HepG2 (cell line): ENCODE measurements around the gene TSHZ2. TPM values are rescaled to one million over a fixed set of nuclear protein-coding genes. Genes with fewer than 3 reads are reported as not detected.

ENCODE experiments used
- ATAC-seq: fragments of 200-7000 bp; cut with Tn5 transposase; 3 replicates; pipeline ENCODE4 v1.9.1; 2020; ENCODE audit warnings: mild to moderate bottlenecking, moderate library complexity
- BruUV-seq: library from RNA; stranded (reverse); fragments of 400-500 nt; replicated peaks from 2 replicates; lab custom pipeline; 2021; lab: Mats Ljungman, UMichigan
- CTCF ChIA-PET: fragments of 300-600 bp; formaldehyde crosslinking; extraction: SDS; loops from one replicate; lab custom pipeline; 2021; ENCODE audit warnings: low total read pairs, inconsistent platforms, low intra/inter-chr PET ratio; lab: Yijun Ruan, JAX
- POLR2A ChIA-PET: fragments of 350-600 bp; sonication (Branson Sonifier 250); formaldehyde crosslinking; loops from one replicate; lab custom pipeline; 2020; ENCODE audit warnings: antibody characterized with exemption, inconsistent platforms; lab: Yijun Ruan, JAX
- DNase-seq: peaks from one replicate; pipeline ENCODE4 v3.0.0-alpha.2; 2015; ENCODE audit warnings: low spot score
- FAIRE-seq: peaks from 3 replicates; lab custom pipeline; 2011; peaks lifted over from hg19 to GRCh38; lab: Jason Lieb, UNC
- H2AFZ ChIP-seq: one replicate; pipeline ENCODE4 v1.6.1; 2011; ENCODE audit warnings: low read length, inconsistent platforms
- H3K27ac ChIP-seq: fragments of 300-600 bp; 3 replicates; pipeline ENCODE4 v1.8.0; 2011; ENCODE audit warnings: mixed run types, mild to moderate bottlenecking, mixed read lengths, low read length, inconsistent platforms; ENCODE audit not compliant: insufficient read depth; ENCODE audit errors: extremely low read length
- H3K27me3 ChIP-seq, 2 experiments: fragments of 200-600 bp in 1 of 2; 2 replicates in 1 of 2; 3 replicates in 1 of 2; pipeline versions ENCODE4 v1.6.0 to v1.8.0; 2011; ENCODE audit warnings: low read length in 2 of 2, mild to moderate bottlenecking in 2 of 2, moderate library complexity in 2 of 2, inconsistent platforms in 1 of 2; ENCODE audit not compliant: insufficient read depth in 2 of 2, control insufficient read depth in 1 of 2
- H3K36me3 ChIP-seq, 2 experiments: fragments of 200-600 bp in 1 of 2; replicated peaks in 1 of 2; 2 replicates in 1 of 2; 3 replicates in 1 of 2; pipeline versions ENCODE4 v1.5.1 to v1.8.0; 2011; ENCODE audit warnings: low read length in 2 of 2, inconsistent platforms in 1 of 2; ENCODE audit not compliant: insufficient read depth in 2 of 2, control insufficient read depth in 1 of 2
- H3K4me1 ChIP-seq: 2 replicates; pipeline ENCODE4 v1.5.1; 2012; ENCODE audit warnings: low read length, inconsistent platforms; ENCODE audit not compliant: insufficient read depth
- H3K4me2 ChIP-seq: 2 replicates; pipeline ENCODE4 v1.6.0; 2011; ENCODE audit warnings: low read depth, low read length, inconsistent platforms
- H3K4me3 ChIP-seq, 3 experiments: fragments of 200-600 bp in 1 of 3; sonication (generic), shearing (Covaris generic) in 1 of 3; replicated peaks in 1 of 3; 2 replicates each; pipeline ENCODE4 v1.5.1; 2011 to 2016; ENCODE audit warnings: low read length in 3 of 3, inconsistent platforms in 2 of 3, low read depth in 2 of 3, mild to moderate bottlenecking in 2 of 3, control low read depth in 1 of 3, mixed read lengths in 1 of 3; ENCODE audit not compliant: insufficient read depth in 1 of 3
- H3K79me2 ChIP-seq: one replicate; pipeline ENCODE4 v1.6.1; 2011; ENCODE audit warnings: low read length, inconsistent platforms; ENCODE audit not compliant: insufficient read depth
- H3K9ac ChIP-seq: 2 replicates; pipeline ENCODE4 v1.6.0; 2011; ENCODE audit warnings: mild to moderate bottlenecking, low read depth, low read length, inconsistent platforms; ENCODE audit not compliant: insufficient read depth
- H3K9me3 ChIP-seq: 2 replicates; pipeline ENCODE4 v1.5.1; 2012; ENCODE audit warnings: mild to moderate bottlenecking, low read length
- H4K20me1 ChIP-seq: 2 replicates; pipeline ENCODE4 v1.6.0; 2011; ENCODE audit warnings: inconsistent platforms, mild to moderate bottlenecking, low read length, moderate library complexity; ENCODE audit not compliant: insufficient read depth
- ATF7 ChIP-seq, 2 experiments: fragments of 450-650 bp in 1 of 2; sonication (generic) in 1 of 2; formaldehyde crosslinking in 1 of 2; IDR thresholded peaks; 2 replicates each; pipeline versions ENCODE4 v1.4.0 to v1.6.1; 2016 to 2020; ENCODE audit warnings: antibody characterized with exemption in 1 of 2, mild to moderate bottlenecking in 1 of 2, missing genetic modification reagents in 1 of 2
- HMGXB4 ChIP-seq, 2 experiments: sonication (generic) in 1 of 2; formaldehyde crosslinking in 1 of 2; IDR thresholded peaks; 2 replicates each; pipeline versions ENCODE4 v1.4.0 to v1.6.1; 2018 to 2020; ENCODE audit warnings: missing genetic modification reagents in 2 of 2, borderline replicate concordance in 1 of 2, low read depth in 1 of 2, mild to moderate bottlenecking in 1 of 2, missing biosample characterization in 1 of 2
- MLLT10 ChIP-seq: sonication (generic); formaldehyde crosslinking; IDR thresholded peaks from 2 replicates; pipeline ENCODE4 v1.4.0; 2020; ENCODE audit warnings: missing genetic modification reagents
- NFE2L2 ChIP-seq: fragments of 150-350 bp; IDR thresholded peaks from 2 replicates; pipeline ENCODE4 v1.6.1; 2014; ENCODE audit warnings: low read length
- NR2C2 ChIP-seq: sonication (generic); formaldehyde crosslinking; IDR thresholded peaks from 2 replicates; pipeline ENCODE4 v1.4.0; 2020; ENCODE audit warnings: missing genetic modification reagents, mild to moderate bottlenecking, moderate library complexity, borderline replicate concordance
- SOX6 ChIP-seq, 2 experiments: fragments of 450-650 bp in 1 of 2; sonication (generic) in 1 of 2; formaldehyde crosslinking in 1 of 2; IDR thresholded peaks; 2 replicates each; pipeline versions ENCODE4 v1.4.0 to v1.6.1; 2017 to 2020; ENCODE audit warnings: antibody characterized with exemption in 1 of 2, mild to moderate bottlenecking in 1 of 2, missing genetic modification reagents in 1 of 2
- ZBTB7A ChIP-seq: sonication (generic); formaldehyde crosslinking; IDR thresholded peaks from 2 replicates; pipeline ENCODE4 v1.8.0; 2022; ENCODE audit warnings: mild to moderate bottlenecking, missing genetic modification reagents
- ZNF333 ChIP-seq: sonication (generic); formaldehyde crosslinking; IDR thresholded peaks from 2 replicates; pipeline ENCODE4 v1.4.0; 2020; ENCODE audit warnings: mild to moderate bottlenecking, missing genetic modification reagents, borderline replicate concordance
- ZNF350 ChIP-seq: sonication (generic); formaldehyde crosslinking; IDR thresholded peaks from 2 replicates; pipeline ENCODE4 v1.4.0; 2020; ENCODE audit warnings: mild to moderate bottlenecking, low read depth, missing genetic modification reagents, borderline replicate concordance
- ZNF766 ChIP-seq: sonication (generic); formaldehyde crosslinking; IDR thresholded peaks from 2 replicates; pipeline ENCODE4 v1.5.0; 2020; ENCODE audit warnings: missing genetic modification reagents, borderline replicate concordance
- WGBS: methylation state at CpG from one replicate; pipeline ENCODE4 v1.1.6; 2017; ENCODE audit warnings: low lambda C conversion rate; 5-methylcytosine and 5-hydroxymethylcytosine counted together
- in situ Hi-C: cut with HindIII; loops from 2 replicates; pipeline ENCODE4 v1.10.0; 2017; ENCODE audit warnings: low pct_unique_long_range_greater_than_20kb; ENCODE audit not compliant: extremely low pct_ligation_motif_present
- intact Hi-C: fragments of 100-400 bp; cut with micrococcal nuclease; formaldehyde crosslinking; loops from one replicate; pipeline ENCODE4 v1.10.0; 2022; ENCODE audit not compliant: unreplicated experiment
- polyA plus RNA-seq, 8 experiments: library from polyadenylated mRNA; depleted of rRNA in 3 of 8; stranded (reverse) in 7 of 8; unstranded in 1 of 8; fragments of >200 nt; fragmentation: Illumina TruSeq in 4 of 8; extraction: Trizol in 4 of 8; gene quantifications; 2 replicates each; pipeline versions ENCODE4 v1.2.1 to v1.2.3, GENCODE V29; 2011 to 2016; ENCODE audit warnings: low read depth in 4 of 8, missing spikeins in 1 of 8, mixed read lengths in 1 of 8; ENCODE audit not compliant: insufficient read depth in 1 of 8
- total RNA-seq, 5 experiments: library from RNA; depleted of rRNA; stranded (reverse); fragments of >200 nt; fragmentation: Illumina TruSeq; extraction: Trizol; gene quantifications; 2 replicates each; pipeline ENCODE4 v1.2.3, GENCODE V29; 2016; ENCODE audit warnings: low read depth in 1 of 5

Gene TSHZ2
- total and polyA plus RNA-seq, 2 of the 13 experiments (the other 11 are each of a cell fraction or from before 2014, with no cell fraction given), result 0.01 TPM; not detected in 1

- no peaks in the 10 kb centered on the region for H3K36me3 ChIP-seq
- no TSS peak for BruUV-seq
- H3K79me2 ChIP-seq, result no peaks in the 10 kb centered on the region
- no peak overlapping the region for H3K4me3 ChIP-seq
- no peak overlapping the region for H3K27ac ChIP-seq
- intact Hi-C loops, result no loop called here
- H3K27me3 ChIP-seq, result no peaks in the 10 kb centered on the region
- no peak overlapping the region for H3K9ac ChIP-seq
- peaks cover 6% of the 10 kb centered on the region for H3K4me1 ChIP-seq
- no peak for DNase-seq
- TF ChIP-seq ZNF766 (CRISPR knock-in tag), result no peak
- peak; percentile 39 for TF ChIP-seq ATF7 (IDR thresholded peaks at IDR 0.05)
- TF ChIP-seq ATF7 (CRISPR knock-in tag; IDR thresholded peaks at IDR 0.05), result no peak
- no peak for TF ChIP-seq MLLT10 (CRISPR knock-in tag)
- TF ChIP-seq ZNF350 (CRISPR knock-in tag), result no peak
- TF ChIP-seq, all 625 proteins: peak for 1
- Histone ChIP-seq H2AFZ (no peak overlapping the region), H4K20me1 (no peaks in the 10 kb centered on the region), H3K9me3 (no peaks in the 10 kb centered on the region), H3K4me2 (no peak overlapping the region)
- ChIA-PET CTCF (no interaction called here), POLR2A (no interaction called here)
- in situ Hi-C loops, result no loop called here
- 79% methylated on average over 2 of the region's 2 CpGs for WGBS
- no peak for FAIRE-seq
- ATAC-seq, result no peak
Measured at GRCh38 chr20:53038299-53038698, 66.1 kb downstream of the TSHZ2 start.

DNA sequence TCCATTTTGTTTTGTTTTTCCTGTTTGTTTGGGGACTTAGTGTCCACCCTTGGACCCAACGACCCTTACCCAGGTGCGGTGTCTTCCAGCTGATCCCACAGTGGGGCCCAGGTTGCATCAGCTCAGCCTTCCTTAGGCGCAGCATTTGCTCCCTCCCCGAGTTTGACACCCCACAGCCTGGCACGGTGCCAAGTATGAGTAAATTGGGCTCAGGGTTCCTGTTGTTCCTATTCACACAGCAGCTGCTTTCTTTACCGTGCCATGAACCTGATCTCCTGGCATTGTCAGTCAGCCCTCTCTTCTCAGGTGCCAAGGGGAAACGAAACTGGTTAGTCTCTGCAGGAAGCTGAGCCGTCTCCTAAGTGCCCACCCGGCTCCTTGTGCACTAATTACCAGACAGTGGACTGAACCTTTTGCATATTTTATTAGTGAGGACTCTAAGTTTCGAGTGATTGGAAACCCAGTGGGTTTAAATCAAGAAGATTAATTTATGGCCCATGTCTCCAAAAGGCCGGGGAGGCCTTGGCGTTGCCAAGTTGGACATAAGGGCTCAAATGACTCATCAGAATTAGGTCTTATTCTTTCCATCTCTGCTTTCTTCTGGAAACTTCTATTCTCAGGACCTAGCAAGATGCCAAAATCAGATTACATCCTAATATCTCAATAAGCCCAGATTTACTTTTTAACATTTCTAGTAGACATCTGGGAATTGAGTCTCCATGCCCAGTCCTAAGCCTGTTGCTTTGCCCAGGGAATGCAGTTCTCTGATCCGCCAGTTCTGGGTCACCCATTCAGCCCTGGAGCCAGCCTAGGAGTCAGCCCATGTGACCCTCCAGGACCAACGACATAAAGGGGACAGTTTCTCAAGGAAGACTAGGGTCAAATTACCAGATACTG, 68.8 kb downstream of the TSHZ2 start:
- Histone ChIP-seq H3K4me1 (peaks cover 6% of the 10 kb centered on the region), H3K4me2 (no peak overlapping the region; the same call in 1 of the 2 replicates), H2AFZ (no peak overlapping the region), H4K20me1 (no peaks in the 10 kb centered on the region), H3K79me2 (no peaks in the 10 kb centered on the region), H3K36me3 (no peaks in the 10 kb centered on the region), H3K27me3 (no peaks in the 10 kb centered on the region), H3K4me3 (no peak overlapping the region), H3K9me3 (no peaks in the 10 kb centered on the region), H3K27ac (no peak overlapping the region), H3K9ac (no peak overlapping the region)
- no peak for DNase-seq
- 45% methylated on average over 14 of the region's 14 CpGs for WGBS
- ChIA-PET CTCF (no interaction called here), POLR2A (no interaction called here)
- intact Hi-C loops, result no loop called here
- in situ Hi-C loops, result no loop called here
- peak; percentile 22; the same call in 1 of the 3 replicates for ATAC-seq
- no TSS peak for BruUV-seq
- FAIRE-seq, result no peak
- TF ChIP-seq HMGXB4 (CRISPR knock-in tag; IDR thresholded peaks at IDR 0.05; ENCODE audit: borderline replicate concordance in 1 of 2, low read depth in 1 of 2), result no peak
- TF ChIP-seq ZBTB7A (CRISPR knock-in tag), result peak; percentile 35; the same call in 1 of the 2 replicates
- TF ChIP-seq SOX6 (IDR thresholded peaks at IDR 0.05), result no peak
- peak; percentile 74 for TF ChIP-seq SOX6 (CRISPR knock-in tag; IDR thresholded peaks at IDR 0.05)
- no peak for TF ChIP-seq ZNF333
- peak; percentile 21; the same call in 1 of the 2 replicates for TF ChIP-seq NFE2L2
- peak; percentile 38; the same call in 1 of the 2 replicates for TF ChIP-seq NR2C2 (CRISPR knock-in tag)
